ENCODE data around the gene PRKAR2B. TPM values are rescaled to one million over a fixed set of nuclear protein-coding genes. Genes with fewer than 3 reads are reported as not detected.
"Not testable (repeated sequence)": the region's sequence is repeated elsewhere in the genome, so short reads cannot be mapped to it uniquely, and the experiment has no call there.

PRKAR2B gene
- polyA plus RNA-seq, 3 donors: 2.5 to 5.6 (median 3.5) TPM

- Histone ChIP-seq H3K9me3 (replicated peaks in 1 of 2; ENCODE audit: control insufficient read depth in 1 of 2, insufficient read depth in 1 of 2, low read length in 2 of 2) (no peaks in the 10 kb centered on the region), H3K27ac (ENCODE audit: low read depth in 1 of 2, low read length in 2 of 2) (no peak overlapping the region), H3K4me2 (replicated peaks; ENCODE audit: extremely low read depth, low read length, poor library complexity, severe bottlenecking) (no peak overlapping the region), H2AFZ (ENCODE audit: insufficient read depth, low read depth, low read length, poor library complexity, severe bottlenecking) (no peak overlapping the region), H3K4me3 (replicated peaks in 1 of 3; ENCODE audit: low read depth in 2 of 3, low read length in 3 of 3) (no peak overlapping the region), H3K79me2 (ENCODE audit: insufficient read depth, low read length) (peaks cover 47% of the 10 kb centered on the region), H3K4me1 (ENCODE audit: control insufficient read depth in 1 of 2, insufficient read depth in 2 of 2, low read length in 2 of 2) (peaks cover 11 to 16% of the 10 kb centered on the region in 2 donors), H3K36me3 (replicated peaks in 1 of 2; ENCODE audit: control insufficient read depth in 1 of 2, insufficient read depth in 2 of 2, low read length in 2 of 2) (no peaks in the 10 kb centered on the region), H3K9ac (ENCODE audit: insufficient read depth, low read length, poor library complexity, severe bottlenecking) (no peak overlapping the region), H4K20me1 (ENCODE audit: insufficient read depth, low read length) (no peaks in the 10 kb centered on the region), H3K27me3 (ENCODE audit: control insufficient read depth in 2 of 2, insufficient read depth in 2 of 2, low read length in 2 of 2) (no peaks in the 10 kb centered on the region)
- H3K36me3 Mint-ChIP-seq: peaks cover 0 to 5% of the 10 kb centered on the region in 2 donors
- no peaks in the 10 kb centered on the region for H3K9me3 Mint-ChIP-seq
- intact Hi-C loops (cut with micrococcal nuclease): no loop called here
- peaks cover 25% of the 10 kb centered on the region for H3K4me1 Mint-ChIP-seq
- no peak for DNase-seq
- TF ChIP-seq CTCF (IDR thresholded peaks at IDR 0.05): no peak
- H3K27me3 Mint-ChIP-seq (ENCODE audit: low read depth in 3 of 3): no peaks in the 10 kb centered on the region
- WGBS (ENCODE audit: insufficient coverage): no CpG with 5 or more reads among the region's 1 CpG
- peak overlapping the region in 1 of 7 donors; percentile 59 for H3K27ac Mint-ChIP-seq
- no peak overlapping the region for H3K4me3 Mint-ChIP-seq
Measured at GRCh38 chr7:107049971-107050532, 5.5 kb downstream of the PRKAR2B start.

- Histone ChIP-seq H3K79me2 (ENCODE audit: insufficient read depth, low read length) (peaks cover 37% of the 10 kb centered on the region), H2AFZ (ENCODE audit: insufficient read depth, low read depth, low read length, poor library complexity, severe bottlenecking) (no peak overlapping the region), H3K9ac (ENCODE audit: insufficient read depth, low read length, poor library complexity, severe bottlenecking) (no peak overlapping the region), H4K20me1 (ENCODE audit: insufficient read depth, low read length) (no peaks in the 10 kb centered on the region), H3K4me1 (ENCODE audit: control insufficient read depth in 1 of 2, insufficient read depth in 2 of 2, low read length in 2 of 2) (peaks cover 0 to 3% of the 10 kb centered on the region in 2 donors), H3K36me3 (replicated peaks in 1 of 2; ENCODE audit: control insufficient read depth in 1 of 2, insufficient read depth in 2 of 2, low read length in 2 of 2) (no peaks in the 10 kb centered on the region), H3K9me3 (replicated peaks in 1 of 2; ENCODE audit: control insufficient read depth in 1 of 2, insufficient read depth in 1 of 2, low read length in 2 of 2) (no peaks in the 10 kb centered on the region), H3K27me3 (ENCODE audit: control insufficient read depth in 2 of 2, insufficient read depth in 2 of 2, low read length in 2 of 2) (no peaks in the 10 kb centered on the region), H3K4me3 (replicated peaks in 1 of 3; ENCODE audit: low read depth in 2 of 3, low read length in 3 of 3) (no peak overlapping the region), H3K27ac (ENCODE audit: low read depth in 1 of 2, low read length in 2 of 2) (no peak overlapping the region), H3K4me2 (replicated peaks; ENCODE audit: extremely low read depth, low read length, poor library complexity, severe bottlenecking) (no peak overlapping the region)
- no peaks in the 10 kb centered on the region for H3K9me3 Mint-ChIP-seq
- no peak for TF ChIP-seq CTCF (IDR thresholded peaks at IDR 0.05)
- no peak for DNase-seq
- no peak overlapping the region for H3K27ac Mint-ChIP-seq
- H3K4me3 Mint-ChIP-seq: no peak overlapping the region
- peaks cover 0 to 5% of the 10 kb centered on the region in 2 donors for H3K36me3 Mint-ChIP-seq
- peaks cover 12% of the 10 kb centered on the region for H3K4me1 Mint-ChIP-seq
- H3K27me3 Mint-ChIP-seq (ENCODE audit: low read depth in 3 of 3): no peaks in the 10 kb centered on the region
- WGBS (ENCODE audit: insufficient coverage): no CpG with 5 or more reads among the region's 2 CpGs
- intact Hi-C loops (cut with micrococcal nuclease): no loop called here
Measured at GRCh38 chr7:107051376-107051775, 6.9 kb downstream of the PRKAR2B start.

- H3K27me3 ChIP-seq (ENCODE audit: control insufficient read depth in 2 of 2, insufficient read depth in 2 of 2, low read length in 2 of 2); H3K27ac ChIP-seq (ENCODE audit: low read depth in 1 of 2, low read length in 2 of 2); H3K4me1 ChIP-seq (ENCODE audit: control insufficient read depth in 1 of 2, insufficient read depth in 2 of 2, low read length in 2 of 2); intact Hi-C loops (cut with micrococcal nuclease); H3K4me3 ChIP-seq (replicated peaks in 1 of 3; ENCODE audit: low read depth in 2 of 3, low read length in 3 of 3); H3K4me3 Mint-ChIP-seq; H3K27ac Mint-ChIP-seq; H3K36me3 Mint-ChIP-seq; DNase-seq; H3K9ac ChIP-seq (ENCODE audit: insufficient read depth, low read length, poor library complexity, severe bottlenecking); H3K27me3 Mint-ChIP-seq (ENCODE audit: low read depth in 3 of 3); H3K4me2 ChIP-seq (replicated peaks; ENCODE audit: extremely low read depth, low read length, poor library complexity, severe bottlenecking); H4K20me1 ChIP-seq (ENCODE audit: insufficient read depth, low read length); H3K9me3 ChIP-seq (replicated peaks in 1 of 2; ENCODE audit: control insufficient read depth in 1 of 2, insufficient read depth in 1 of 2, low read length in 2 of 2); H3K9me3 Mint-ChIP-seq; H2AFZ ChIP-seq (ENCODE audit: insufficient read depth, low read depth, low read length, poor library complexity, severe bottlenecking); H3K4me1 Mint-ChIP-seq; H3K36me3 ChIP-seq (replicated peaks in 1 of 2; ENCODE audit: control insufficient read depth in 1 of 2, insufficient read depth in 2 of 2, low read length in 2 of 2): not testable (repeated sequence)
- peaks cover 17% of the 10 kb centered on the region for H3K79me2 ChIP-seq (ENCODE audit: insufficient read depth, low read length)
- no CpG with 5 or more reads among the region's 1 CpG for WGBS (ENCODE audit: insufficient coverage)
Measured at GRCh38 chr7:107054965-107055364, 10.5 kb downstream of the PRKAR2B start.

All from CD14-positive monocyte (primary cell).